HepG2 (cell line): ENCODE data around the gene DNAJC24.

Experiments
- GABPA ChIP-seq, 2 experiments: IDR thresholded peaks; 2 replicates each; pipeline ENCODE4 v1.6.1; 2011 to 2016; ENCODE audit warnings: low read depth in 2 of 2, low read length in 1 of 2, missing biosample characterization in 1 of 2, missing genetic modification characterization in 1 of 2
- JUN ChIP-seq: sonication (generic); formaldehyde crosslinking; IDR thresholded peaks from 2 replicates; pipeline ENCODE4 v1.4.0; 2020; ENCODE audit warnings: mild to moderate bottlenecking, missing genetic modification reagents
- MTA3 ChIP-seq: sonication (generic); formaldehyde crosslinking; IDR thresholded peaks from 2 replicates; pipeline ENCODE4 v1.4.0; 2020; ENCODE audit warnings: missing genetic modification reagents
- POLR2A ChIP-seq, 2 experiments: IDR thresholded peaks; 2 replicates each; pipeline ENCODE4 v1.6.1; 2011; ENCODE audit warnings: low read depth in 2 of 2, low read length in 2 of 2, mild to moderate bottlenecking in 1 of 2, moderate library complexity in 1 of 2; ENCODE audit not compliant: insufficient read depth in 1 of 2
- TAF1 ChIP-seq: sonication (generic); formaldehyde crosslinking; IDR thresholded peaks from 2 replicates; pipeline ENCODE4 v1.4.0; 2020; ENCODE audit warnings: missing genetic modification reagents
- ZSCAN20 ChIP-seq: sonication (generic); formaldehyde crosslinking; IDR thresholded peaks from 2 replicates; pipeline ENCODE4 v1.4.0; 2020; ENCODE audit warnings: missing genetic modification reagents, mild to moderate bottlenecking, borderline replicate concordance

- no peak for TF ChIP-seq GABPA (IDR thresholded peaks at IDR 0.05; ENCODE audit: low read depth, low read length)
- TF ChIP-seq GABPA (CRISPR knock-in tag; IDR thresholded peaks at IDR 0.05; ENCODE audit: low read depth): no peak
- no peak for TF ChIP-seq POLR2A (IDR thresholded peaks at IDR 0.05; ENCODE audit: insufficient read depth in 1 of 2, low read depth in 2 of 2, low read length in 2 of 2)
- no peak for TF ChIP-seq ZSCAN20 (CRISPR knock-in tag)
- no peak for TF ChIP-seq MTA3 (CRISPR knock-in tag)
- TF ChIP-seq JUN (CRISPR knock-in tag): no peak
- TF ChIP-seq TAF1 (CRISPR knock-in tag): no peak
Observed at GRCh38 chr11:31327417-31327816, 42.2 kb upstream of the DNAJC24 start.
